Measurements from ENCODE around the gene DNM2. TPM values are rescaled to one million over a fixed set of nuclear protein-coding genes. Genes with fewer than 3 reads are reported as not detected.
A peak's percentile ranks its signal among the peaks of the same experiment; 100 is the strongest.

DNM2 gene
- total and polyA plus RNA-seq, 2 experiments from 2014 or later = 47.2 to 60.5 TPM

- Histone ChIP-seq H3K36me3 (ENCODE audit: low read depth) (peaks cover 4% of the 10 kb centered on the region; the same call in 1 of the 2 replicates), H3F3A (ENCODE audit: insufficient read depth) (peaks cover 16% of the 10 kb centered on the region), H3K27me3 (replicated peaks; ENCODE audit: insufficient read depth) (no peaks in the 10 kb centered on the region), H2AFZ (no peak overlapping the region), H3K9me2 (ENCODE audit: insufficient read depth) (no peaks in the 10 kb centered on the region), H3K27ac (no peak overlapping the region), H3K4me1 (ENCODE audit: insufficient read depth) (peaks cover 16% of the 10 kb centered on the region), H3K4me3 (no peak overlapping the region), H3K79me2 (ENCODE audit: insufficient read depth) (peaks cover 33% of the 10 kb centered on the region), H3K9me3 (ENCODE audit: low read depth) (no peaks in the 10 kb centered on the region), H3K4me2 (ENCODE audit: unreplicated experiment) (no peak overlapping the region), H3K9ac (no peak overlapping the region), H4K20me1 (ENCODE audit: insufficient read depth) (no peaks in the 10 kb centered on the region)
- in situ Hi-C loops (cut with MboI) = no loop called here
- WGBS, 2 experiments (ENCODE audit: low coverage in 1 of 2, low lambda C conversion rate in 2 of 2, missing lambda C conversion rate in 2 of 2) = 77 to 81% methylated on average over 7 of the region's 7 CpGs
- no peak for TF ChIP-seq EZH2phosphoT487 (IDR thresholded peaks at IDR 0.05; ENCODE audit: insufficient read depth, low read depth)
- no peak for TF ChIP-seq EZH2 (IDR thresholded peaks at IDR 0.05; ENCODE audit: insufficient read depth, poor library complexity, severe bottlenecking)
- DNase-seq = peak; percentile 31
Measured at GRCh38 chr19:10820173-10820572, 102.3 kb downstream of the DNM2 start.

GRCh38 chr19:10823690-10824089 lies 105.8 kb downstream of the DNM2 start:
- no peak for DNase-seq
- Histone ChIP-seq H3K9me3 (ENCODE audit: low read depth) (no peaks in the 10 kb centered on the region), H3K27ac (no peak overlapping the region), H3K27me3 (replicated peaks; ENCODE audit: insufficient read depth) (no peaks in the 10 kb centered on the region), H3F3A (ENCODE audit: insufficient read depth) (no peaks in the 10 kb centered on the region), H4K20me1 (ENCODE audit: insufficient read depth) (no peaks in the 10 kb centered on the region), H3K4me2 (ENCODE audit: unreplicated experiment) (no peak overlapping the region), H2AFZ (no peak overlapping the region), H3K36me3 (ENCODE audit: low read depth) (no peaks in the 10 kb centered on the region; the same call in 1 of the 2 replicates), H3K9me2 (ENCODE audit: insufficient read depth) (no peaks in the 10 kb centered on the region), H3K9ac (no peak overlapping the region), H3K79me2 (ENCODE audit: insufficient read depth) (peaks cover 4% of the 10 kb centered on the region; the same call in 1 of the 2 replicates), H3K4me3 (no peak overlapping the region), H3K4me1 (ENCODE audit: insufficient read depth) (peaks cover under 1% of the 10 kb centered on the region; the same call in 1 of the 2 replicates)
- in situ Hi-C loops (cut with MboI) = no loop called here
- 87% methylated on average over 12 of the region's 12 CpGs for WGBS, 2 experiments (ENCODE audit: low coverage in 1 of 2, low lambda C conversion rate in 2 of 2, missing lambda C conversion rate in 2 of 2)
- no peak for TF ChIP-seq EZH2phosphoT487 (IDR thresholded peaks at IDR 0.05; ENCODE audit: insufficient read depth, low read depth)
- TF ChIP-seq EZH2 (IDR thresholded peaks at IDR 0.05; ENCODE audit: insufficient read depth, poor library complexity, severe bottlenecking) = no peak

GRCh38 chr19:10826231-10826630 lies 108.4 kb downstream of the DNM2 start:
- Histone ChIP-seq H3K9ac (no peak overlapping the region), H3K4me3 (no peak overlapping the region), H3F3A (ENCODE audit: insufficient read depth) (no peaks in the 10 kb centered on the region), H3K9me2 (ENCODE audit: insufficient read depth) (no peaks in the 10 kb centered on the region), H2AFZ (no peak overlapping the region), H4K20me1 (ENCODE audit: insufficient read depth) (no peaks in the 10 kb centered on the region), H3K27me3 (replicated peaks; ENCODE audit: insufficient read depth) (no peaks in the 10 kb centered on the region), H3K4me2 (ENCODE audit: unreplicated experiment) (no peak overlapping the region), H3K79me2 (ENCODE audit: insufficient read depth) (no peaks in the 10 kb centered on the region), H3K36me3 (ENCODE audit: low read depth) (no peaks in the 10 kb centered on the region; the same call in 1 of the 2 replicates), H3K4me1 (ENCODE audit: insufficient read depth) (no peaks in the 10 kb centered on the region), H3K9me3 (ENCODE audit: low read depth) (no peaks in the 10 kb centered on the region), H3K27ac (no peak overlapping the region)
- no peak for DNase-seq
- TF ChIP-seq EZH2phosphoT487 (IDR thresholded peaks at IDR 0.05; ENCODE audit: insufficient read depth, low read depth) (no peak), EZH2 (IDR thresholded peaks at IDR 0.05; ENCODE audit: insufficient read depth, poor library complexity, severe bottlenecking) (no peak)
- 89 to 92% methylated on average over 7 of the region's 7 CpGs for WGBS, 2 experiments (ENCODE audit: low coverage in 1 of 2, low lambda C conversion rate in 2 of 2, missing lambda C conversion rate in 2 of 2)
- in situ Hi-C loops (cut with MboI) = no loop called here

- Histone ChIP-seq H3K27me3 (replicated peaks; ENCODE audit: insufficient read depth) (no peaks in the 10 kb centered on the region), H3K4me2 (ENCODE audit: unreplicated experiment) (no peak overlapping the region), H3K4me1 (ENCODE audit: insufficient read depth) (no peaks in the 10 kb centered on the region), H3K4me3 (no peak overlapping the region), H2AFZ (no peak overlapping the region), H3F3A (ENCODE audit: insufficient read depth) (no peaks in the 10 kb centered on the region), H3K36me3 (ENCODE audit: low read depth) (no peaks in the 10 kb centered on the region; the same call in 1 of the 2 replicates), H3K27ac (no peak overlapping the region), H3K9me2 (ENCODE audit: insufficient read depth) (no peaks in the 10 kb centered on the region), H3K9ac (no peak overlapping the region), H3K79me2 (ENCODE audit: insufficient read depth) (no peaks in the 10 kb centered on the region), H4K20me1 (ENCODE audit: insufficient read depth) (no peaks in the 10 kb centered on the region), H3K9me3 (ENCODE audit: low read depth) (no peaks in the 10 kb centered on the region)
- in situ Hi-C loops (cut with MboI) = no loop called here
- no peak for DNase-seq
- TF ChIP-seq EZH2 (IDR thresholded peaks at IDR 0.05; ENCODE audit: insufficient read depth, poor library complexity, severe bottlenecking) (no peak), EZH2phosphoT487 (IDR thresholded peaks at IDR 0.05; ENCODE audit: insufficient read depth, low read depth) (no peak)
- WGBS, 2 experiments (ENCODE audit: low coverage in 1 of 2, low lambda C conversion rate in 2 of 2, missing lambda C conversion rate in 2 of 2) = 89 to 92% methylated on average over 6 of the region's 6 CpGs
Measured at GRCh38 chr19:10826846-10827245, 109.0 kb downstream of the DNM2 start.
